Heart right ventricle (tissue), 16 donors: ENCODE results near the gene SPEN. TPM values are rescaled to one million over a fixed set of nuclear protein-coding genes. Genes with fewer than 3 reads are reported as not detected.

Experiments
- ATAC-seq, 8 donors: fragments of 200-7000 bp; cut with Tn5 transposase; one replicate each; pipeline ENCODE4 v1.9.1; 2020; ENCODE audit warnings: mild to moderate bottlenecking in 8 of 8, moderate library complexity in 8 of 8, moderate number of reproducible peaks in 1 of 8
- DNase-seq, 2 donors: peaks; one replicate each; pipeline ENCODE4 v3.0.0-alpha.2; 2020
- H3K27ac ChIP-seq, 10 donors: fragments of 200-600 bp; sonication (generic) in 2 of 10; one replicate each; pipeline versions ENCODE4 v1.5.0 to v1.8.0; 2020 to 2022; ENCODE audit warnings: mild to moderate bottlenecking in 3 of 10
- H3K27me3 ChIP-seq, 7 donors: fragments of 200-600 bp; one replicate each; pipeline ENCODE4 v1.8.0; 2021 to 2022; ENCODE audit warnings: mild to moderate bottlenecking in 2 of 7
- H3K36me3 ChIP-seq, 9 donors: fragments of 200-600 bp; sonication (generic) in 1 of 9; one replicate each; pipeline versions ENCODE4 v1.5.0 to v1.8.0; 2020 to 2022; ENCODE audit warnings: mild to moderate bottlenecking in 2 of 9
- H3K4me1 ChIP-seq, 9 donors: fragments of 200-600 bp; sonication (generic) in 1 of 9; one replicate each; pipeline versions ENCODE4 v1.5.0 to v1.8.0; 2020 to 2022; ENCODE audit warnings: mild to moderate bottlenecking in 4 of 9
- H3K4me3 ChIP-seq, 10 donors: fragments of 200-600 bp; sonication (generic) in 2 of 10; one replicate each; pipeline versions ENCODE4 v1.5.0 to v1.8.0; 2020 to 2022; ENCODE audit warnings: mild to moderate bottlenecking in 7 of 10, moderate library complexity in 2 of 10
- H3K9me3 ChIP-seq, 11 donors: fragments of 200-600 bp in 10 of 11; sonication (generic) in 2 of 11; one replicate each; pipeline versions ENCODE4 v1.5.0 to v1.8.0; 2013 to 2022; ENCODE audit warnings: mild to moderate bottlenecking in 2 of 11, control low read depth in 1 of 11, moderate library complexity in 1 of 11
- WGBS, 2 donors: extraction: QIAGEN DNeasy Blood & Tissue Kit; methylation state at CpG; one replicate each; pipeline ENCODE4 v1.1.7; 2013; ENCODE audit warnings: inconsistent platforms in 1 of 2; 5-methylcytosine and 5-hydroxymethylcytosine counted together
- intact Hi-C, 10 donors: fragments of 100-400 bp; cut with DNase I; formaldehyde crosslinking; loops; one replicate each; pipeline versions ENCODE4 v1.11.1 to v1.14.2; 2022
- long read RNA-seq, 3 donors: library from polyadenylated mRNA; unstranded; transcript quantifications; one replicate each; pipeline ENCODE4 v2.0.0, GENCODE V29; 2020 to 2021
- polyA plus RNA-seq, 2 donors: library from polyadenylated mRNA; stranded (reverse); fragments of 200-250 nt; gene quantifications; one replicate each; pipeline ENCODE4 v1.2.3, GENCODE V29; 2013
- total RNA-seq, 10 donors: library from RNA; stranded (reverse); fragmentation: NEBNext Ultra II Directional in 3 of 10; extraction: Animal tissue kit (Norgen Biotek cat#: 25700) in 3 of 10; gene quantifications; one replicate each; pipeline versions ENCODE4 v1.2.1 to v1.2.4, GENCODE V29; 2021 to 2023
- TF ChIP-seq, protein P1 (sequence below), 9 donors: fragments of 200-600 bp; sonication (generic) in 2 of 9; IDR thresholded peaks; one replicate each; pipeline versions ENCODE4 v1.5.0 to v1.8.0; 2021 to 2022; ENCODE audit warnings: antibody characterized with exemption in 9 of 9, mild to moderate bottlenecking in 5 of 9, moderate library complexity in 1 of 9
- donor health status: Arrhythmogenic right ventricular cardiomyopathy.
- donor health status: ischemic (EF 13 %, LVEDD 7.1; RV severe dilation, severe dysfunction).
- donor health status: healthy with polysubstance abuse.
- donor health status: DM: no; HTN: yes; CAD: no.
- donor health status: DM: no; HTN: no; CAD: no.
- donor health status: ischemic (EF 25% LVEDD 6.9; RV normal size, moderate dysfunction).
- donor health status: ischemic (EF 25% LVEDD 5.7; RV mildly dilated, moderate dysfunction).
- donor health status: healthy.
- donor health status: DM: yes; HTN: yes; CAD: no.
- donor health status: Ischemic cardiomyopathy.
- donor health status: ischemic (EF 35%, LVEDD 5.7; RV mildly dilated, moderate dysfunction).
- donor health status: nonischemic (EF 11% LVEDD 7.7; RV severe dilation, severe dysfunction).
- donor health status: DM: yes; HTN: yes; CAD: no.
- donor health status: PGD.
- donor health status: ischemic (EF 29% LVEDD 5.4; RV normal size, mild dysfunction).
- donor health status: nonischemic (EF 23%, LVEDD 6.1; RV moderate dilation, normal function).

The SPEN gene
- total RNA-seq, result 10 to 100 TPM; 24.1 to 34.4 (median 28.1) TPM
- polyA plus RNA-seq, result 10 to 100 TPM; 11.2 to 12.4 TPM
- long read RNA-seq, donor 1, partial matches to known transcripts, result 42 of 53 reads
- long read RNA-seq, donor 1, other reads (novel, unspliced or antisense), result 11 of 53 reads
- long read RNA-seq, donor 2, partial matches to known transcripts, result 34 of 48 reads
- long read RNA-seq, donor 2, other reads (novel, unspliced or antisense), result 12 of 48 reads
- long read RNA-seq, donor 3, partial matches to known transcripts, result 14 of 21 reads
- long read RNA-seq, donor 3, other reads (novel, unspliced or antisense), result 7 of 21 reads

GRCh38 chr1:15847100-15847892 is at the start of gene SPEN:
SPEN (plus strand) TSS chr1:15847707; CDS start chr1:15848068, 361 bp downstream.
- Histone ChIP-seq H3K9me3 (no peaks in the 10 kb centered on the region), H3K27me3 (no peaks in the 10 kb centered on the region), H3K4me1 (peaks cover 4 to 64% (median 48%) of the 10 kb centered on the region in 9 donors), H3K4me3 (peak within 1 kb of the TSS; percentile 68 to 95 (median 88)), H3K36me3 (no peaks in the 10 kb centered on the region), H3K27ac (peak within 1 kb of the TSS; percentile 91 to 99 (median 96))
- TF ChIP-seq, protein P1, sequence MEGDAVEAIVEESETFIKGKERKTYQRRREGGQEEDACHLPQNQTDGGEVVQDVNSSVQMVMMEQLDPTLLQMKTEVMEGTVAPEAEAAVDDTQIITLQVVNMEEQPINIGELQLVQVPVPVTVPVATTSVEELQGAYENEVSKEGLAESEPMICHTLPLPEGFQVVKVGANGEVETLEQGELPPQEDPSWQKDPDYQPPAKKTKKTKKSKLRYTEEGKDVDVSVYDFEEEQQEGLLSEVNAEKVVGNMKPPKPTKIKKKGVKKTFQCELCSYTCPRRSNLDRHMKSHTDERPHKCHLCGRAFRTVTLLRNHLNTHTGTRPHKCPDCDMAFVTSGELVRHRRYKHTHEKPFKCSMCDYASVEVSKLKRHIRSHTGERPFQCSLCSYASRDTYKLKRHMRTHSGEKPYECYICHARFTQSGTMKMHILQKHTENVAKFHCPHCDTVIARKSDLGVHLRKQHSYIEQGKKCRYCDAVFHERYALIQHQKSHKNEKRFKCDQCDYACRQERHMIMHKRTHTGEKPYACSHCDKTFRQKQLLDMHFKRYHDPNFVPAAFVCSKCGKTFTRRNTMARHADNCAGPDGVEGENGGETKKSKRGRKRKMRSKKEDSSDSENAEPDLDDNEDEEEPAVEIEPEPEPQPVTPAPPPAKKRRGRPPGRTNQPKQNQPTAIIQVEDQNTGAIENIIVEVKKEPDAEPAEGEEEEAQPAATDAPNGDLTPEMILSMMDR (IDR thresholded peaks at IDR 0.05), result peak in 1 of 9 donors; percentile 6
- ATAC-seq (peak; percentile 86 to 95 (median 94)), DNase-seq (peak; percentile 97 to 100)
- intact Hi-C loops, result loop anchor here in 4 of 10 donors (1.0 to 5.0 kb wide), 5 partner anchors 11 to 44 kb away; no protein-coding TSS in a partner anchor
- WGBS, 2 donors, result 0 to 1% methylated on average over 75 to 86 of the region's 86 CpGs

DNA sequence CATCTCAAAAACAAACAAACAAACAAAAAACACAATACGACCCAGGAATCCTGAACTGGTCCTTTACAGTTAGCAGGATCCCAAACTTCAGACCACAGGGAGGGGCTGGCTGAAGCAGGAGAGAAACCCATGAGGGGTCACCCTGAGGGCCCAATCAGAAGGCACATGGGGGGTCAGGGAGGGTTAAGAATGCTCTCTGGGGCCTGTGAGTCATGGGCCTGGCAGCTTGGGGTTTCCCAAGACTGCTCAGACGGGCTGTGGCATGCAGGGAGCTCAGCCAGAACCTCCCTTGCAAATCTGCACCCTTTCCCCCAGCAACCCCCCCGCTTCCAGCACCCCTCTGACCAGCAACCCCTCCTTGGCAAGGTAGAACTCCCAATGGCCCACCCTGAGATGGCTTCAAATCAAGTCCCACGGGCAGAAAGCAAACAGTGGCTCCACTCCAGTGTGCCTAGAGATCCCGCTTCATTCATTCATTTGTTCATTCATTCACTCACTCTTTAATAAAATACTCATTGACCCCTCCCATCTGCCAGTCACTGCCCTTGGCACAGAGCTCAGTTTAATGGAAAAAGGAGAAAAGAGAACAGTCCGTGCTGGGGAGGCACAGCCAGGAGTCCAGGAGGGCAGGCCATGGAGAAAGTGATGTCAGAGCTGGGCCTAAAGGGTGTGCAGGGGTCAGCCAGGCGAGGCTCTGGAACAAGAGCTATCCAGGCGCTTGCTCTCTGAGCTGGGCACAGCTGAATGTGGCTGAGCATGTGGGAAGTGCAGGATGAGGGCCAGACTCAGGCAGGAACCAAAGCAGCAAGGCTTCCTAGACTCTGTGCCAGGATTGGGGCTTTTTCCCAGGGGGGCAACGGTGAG is 48.3 kb upstream of the SPEN start:
- intact Hi-C loops, result no loop called here
- Histone ChIP-seq H3K4me3 (no peak overlapping the region), H3K27me3 (peaks cover 0 to 6% (median 0%) of the 10 kb centered on the region in 7 donors), H3K9me3 (no peaks in the 10 kb centered on the region), H3K36me3 (no peaks in the 10 kb centered on the region), H3K4me1 (peaks cover 4 to 35% (median 19%) of the 10 kb centered on the region in 9 donors), H3K27ac (peak overlapping the region in 2 of 10 donors; percentile 0 to 7)
- WGBS, 2 donors, result 49 to 69% methylated on average over 9 of the region's 9 CpGs
- ATAC-seq (peak; percentile 12 to 79 (median 62)), DNase-seq (peak; percentile 14 to 31)
- TF ChIP-seq, protein P1 (IDR thresholded peaks at IDR 0.05), result no peak

DNA sequence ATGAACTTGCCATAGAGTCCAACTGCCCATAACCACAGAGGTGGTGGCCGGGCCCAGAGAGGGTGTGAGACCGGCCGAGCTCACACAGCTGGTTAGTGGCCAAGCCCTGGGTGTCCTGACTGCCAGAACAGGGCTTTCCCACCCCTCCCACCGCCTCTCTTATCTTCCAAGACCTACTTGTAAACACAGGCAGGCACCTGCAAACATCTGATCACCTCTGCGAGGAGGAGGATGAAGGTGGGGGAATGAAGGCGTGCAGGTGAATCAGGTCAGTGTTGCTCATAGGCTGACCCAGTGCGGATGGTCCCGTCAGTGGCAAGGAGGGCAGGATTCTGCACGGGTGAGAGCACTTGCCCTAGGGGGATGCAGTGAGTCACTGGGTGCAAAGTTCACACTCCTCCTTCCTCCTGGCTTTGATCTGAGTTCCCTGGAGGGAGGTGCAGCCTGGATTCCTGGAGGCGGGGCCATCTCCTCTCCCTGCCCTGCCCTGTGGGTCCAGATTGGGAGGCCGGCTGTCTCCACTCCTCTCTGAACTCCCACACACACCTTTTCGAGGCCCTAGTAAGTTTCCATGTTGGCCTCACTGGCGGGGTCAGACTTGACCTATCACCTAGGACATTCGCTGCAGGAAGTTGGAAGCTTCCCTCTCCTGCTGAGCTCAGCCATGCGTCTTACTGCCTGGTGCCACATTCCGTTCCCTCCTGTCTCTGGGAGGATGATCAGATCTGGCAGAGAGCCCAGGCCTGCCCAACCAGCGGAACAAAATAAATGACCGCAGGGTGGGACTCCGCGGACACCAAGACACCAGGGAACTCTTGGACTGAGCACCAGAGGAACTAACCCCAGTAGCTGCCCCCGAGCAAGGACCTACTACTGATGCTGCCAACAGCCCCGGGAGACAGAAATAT is 47.3 kb upstream of the SPEN start:
- Histone ChIP-seq H3K9me3 (no peaks in the 10 kb centered on the region), H3K4me1 (peaks cover 4 to 35% (median 19%) of the 10 kb centered on the region in 9 donors), H3K4me3 (no peak overlapping the region), H3K27me3 (peaks cover 0 to 6% (median 0%) of the 10 kb centered on the region in 7 donors), H3K27ac (peak overlapping the region in 2 of 10 donors; percentile 0 to 7), H3K36me3 (no peaks in the 10 kb centered on the region)
- ATAC-seq, result peak in 6 of 8 donors; percentile 32 to 64 (median 39)
- TF ChIP-seq, protein P1 (IDR thresholded peaks at IDR 0.05), result no peak
- peak in 1 of 2 donors; percentile 10 for DNase-seq
- WGBS, 2 donors, result 47 to 52% methylated on average over 22 of the region's 22 CpGs
- intact Hi-C loops, result loop anchor here in 3 of 10 donors (5.0 kb wide), 2 partner anchors 192 to 197 kb away; no protein-coding TSS in a partner anchor
